Skeletal muscle tissue (tissue), 4 donors: ENCODE data around the gene PGM2. TPM values are rescaled to one million over a fixed set of nuclear protein-coding genes. Genes with fewer than 3 reads are reported as not detected.
"Not testable (repeated sequence)": the region's sequence is repeated elsewhere in the genome, so short reads cannot be mapped to it uniquely, and the experiment has no call there.

Experiments
- H3K27ac ChIP-seq: one replicate; pipeline ENCODE4 v1.7.0; 2013; ENCODE audit warnings: mild to moderate bottlenecking, low read depth, low read length, inconsistent platforms
- H3K27me3 ChIP-seq, 3 donors: one replicate each; pipeline ENCODE4 v1.7.0; 2013; ENCODE audit warnings: low read length in 3 of 3; ENCODE audit not compliant: control insufficient read depth in 3 of 3, insufficient read depth in 3 of 3
- H3K36me3 ChIP-seq, 3 donors: one replicate each; pipeline ENCODE4 v1.7.0; 2013; ENCODE audit warnings: low read length in 3 of 3; ENCODE audit not compliant: control insufficient read depth in 3 of 3, insufficient read depth in 3 of 3
- H3K4me1 ChIP-seq, 3 donors: one replicate each; pipeline ENCODE4 v1.7.0; 2013; ENCODE audit warnings: low read length in 3 of 3, mild to moderate bottlenecking in 3 of 3; ENCODE audit not compliant: control insufficient read depth in 3 of 3, insufficient read depth in 3 of 3
- H3K4me3 ChIP-seq, 3 donors: one replicate each; pipeline ENCODE4 v1.7.0; 2013; ENCODE audit warnings: low read length in 3 of 3
- H3K9ac ChIP-seq, 3 donors: one replicate each; pipeline ENCODE4 v1.7.0; 2013; ENCODE audit warnings: low read length in 3 of 3, mild to moderate bottlenecking in 3 of 3, moderate library complexity in 2 of 3, low read depth in 1 of 3
- H3K9me3 ChIP-seq, 3 donors: one replicate each; pipeline ENCODE4 v1.7.0; 2013; ENCODE audit warnings: low read length in 3 of 3; ENCODE audit not compliant: control insufficient read depth in 3 of 3
- total RNA-seq: library from RNA; depleted of rRNA; stranded (reverse); fragments of >200 nt; gene quantifications from one replicate; pipeline ENCODE4 v1.2.3, GENCODE V29; 2014
- donor health status: Osteomylitis.

Gene PGM2
- total RNA-seq, 1 donor from 2014 or later: 5.7 TPM

GRCh38 chr4:37816006-37816405 is 10.5 kb upstream of the PGM2 start:
- Histone ChIP-seq H3K4me3 (no peak overlapping the region), H3K27me3 (no peaks in the 10 kb centered on the region), H3K9me3 (no peaks in the 10 kb centered on the region), H3K4me1 (no peaks in the 10 kb centered on the region), H3K27ac (no peak overlapping the region), H3K36me3 (no peaks in the 10 kb centered on the region), H3K9ac (no peak overlapping the region)

- H3K27ac ChIP-seq: no peak overlapping the region
- H3K4me3 ChIP-seq: no peak overlapping the region
- H3K9me3 ChIP-seq: no peaks in the 10 kb centered on the region
- no peaks in the 10 kb centered on the region for H3K27me3 ChIP-seq
- no peaks in the 10 kb centered on the region for H3K36me3 ChIP-seq
- no peaks in the 10 kb centered on the region for H3K4me1 ChIP-seq
- H3K9ac ChIP-seq: no peak overlapping the region
Measured at GRCh38 chr4:37816719-37817118, 9.8 kb upstream of the PGM2 start.

- Histone ChIP-seq H3K27ac (no peak overlapping the region), H3K36me3 (no peaks in the 10 kb centered on the region), H3K4me3 (no peak overlapping the region), H3K27me3 (no peaks in the 10 kb centered on the region), H3K9me3 (no peaks in the 10 kb centered on the region), H3K9ac (no peak overlapping the region), H3K4me1 (peaks cover 0 to 3% (median 0%) of the 10 kb centered on the region in 3 donors)
Measured at GRCh38 chr4:37818752-37819151, 7.7 kb upstream of the PGM2 start.

GRCh38 chr4:37820458-37820857 is 6.0 kb upstream of the PGM2 start:
- H3K27ac ChIP-seq, H3K9ac ChIP-seq, H3K36me3 ChIP-seq, H3K27me3 ChIP-seq, H3K4me3 ChIP-seq, H3K4me1 ChIP-seq, H3K9me3 ChIP-seq: not testable (repeated sequence)

- Histone ChIP-seq H3K4me3 (no peak overlapping the region), H3K27ac (no peak overlapping the region), H3K4me1 (peaks cover 4 to 12% (median 5%) of the 10 kb centered on the region in 3 donors), H3K9me3 (no peaks in the 10 kb centered on the region), H3K27me3 (no peaks in the 10 kb centered on the region), H3K9ac (no peak overlapping the region), H3K36me3 (no peaks in the 10 kb centered on the region)
Measured at GRCh38 chr4:37821953-37822605, 4.4 kb upstream of the PGM2 start.

GRCh38 chr4:37825501-37825900 is 985 bp upstream of the PGM2 start:
- H3K9ac ChIP-seq: peak overlapping the region; percentile 73 to 80 (median 79)
- not testable (repeated sequence) for H3K36me3 ChIP-seq, H3K9me3 ChIP-seq, H3K27me3 ChIP-seq
- H3K27ac ChIP-seq: peak overlapping the region; percentile 66
- H3K4me1 ChIP-seq: peaks cover 8 to 16% (median 10%) of the 10 kb centered on the region in 3 donors
- peak overlapping the region; percentile 81 to 87 (median 87) for H3K4me3 ChIP-seq

GRCh38 chr4:37825968-37826294 is 555 bp upstream of the PGM2 start:
- peaks cover 0 to 10% (median 3%) of the 10 kb centered on the region in 3 donors for H3K36me3 ChIP-seq
- peak overlapping the region; percentile 81 to 87 (median 87) for H3K4me3 ChIP-seq
- peak overlapping the region; percentile 73 to 80 (median 79) for H3K9ac ChIP-seq
- no peaks in the 10 kb centered on the region for H3K27me3 ChIP-seq
- no peaks in the 10 kb centered on the region for H3K9me3 ChIP-seq
- peak overlapping the region; percentile 66 for H3K27ac ChIP-seq
- peaks cover 8 to 16% (median 10%) of the 10 kb centered on the region in 3 donors for H3K4me1 ChIP-seq

GRCh38 chr4:37827030-37827685 is 672 bp downstream of the PGM2 start:
- Histone ChIP-seq H3K27ac (peak overlapping the region; percentile 66), H3K27me3 (no peaks in the 10 kb centered on the region), H3K36me3 (peaks cover 0 to 14% (median 3%) of the 10 kb centered on the region in 3 donors), H3K4me1 (peaks cover 8 to 16% (median 10%) of the 10 kb centered on the region in 3 donors), H3K9me3 (no peaks in the 10 kb centered on the region), H3K9ac (peak overlapping the region; percentile 70 to 80 (median 73)), H3K4me3 (peak overlapping the region; percentile 81 to 87 (median 87))

- Histone ChIP-seq H3K4me1 (peaks cover 8 to 13% (median 10%) of the 10 kb centered on the region in 3 donors), H3K4me3 (peak overlapping the region in 2 of 3 donors; percentile 81 to 87), H3K9ac (no peak overlapping the region), H3K27ac (no peak overlapping the region), H3K9me3 (no peaks in the 10 kb centered on the region), H3K36me3 (peaks cover 0 to 14% (median 4%) of the 10 kb centered on the region in 3 donors), H3K27me3 (no peaks in the 10 kb centered on the region)
Measured at GRCh38 chr4:37827802-37828321, 1.4 kb downstream of the PGM2 start.

- H3K9me3 ChIP-seq: no peaks in the 10 kb centered on the region
- no peaks in the 10 kb centered on the region for H3K27me3 ChIP-seq
- no peak overlapping the region for H3K27ac ChIP-seq
- H3K4me1 ChIP-seq: peaks cover 8 to 13% (median 10%) of the 10 kb centered on the region in 3 donors
- H3K36me3 ChIP-seq: peaks cover 0 to 18% (median 6%) of the 10 kb centered on the region in 3 donors
- H3K9ac ChIP-seq: no peak overlapping the region
- H3K4me3 ChIP-seq: no peak overlapping the region
Measured at GRCh38 chr4:37828843-37829242, 2.4 kb downstream of the PGM2 start.
